Endothelial cell of umbilical vein (primary cell): ENCODE results near the gene CCNC. TPM values are rescaled to one million over a fixed set of nuclear protein-coding genes. Genes with fewer than 3 reads are reported as not detected.

Experiments
- BruUV-seq: library from RNA; stranded (reverse); fragments of 400-500 nt; replicated peaks from 2 replicates; lab custom pipeline; 2021; lab: Mats Ljungman, UMichigan
- CTCF ChIA-PET: fragments of 300-600, 350-600 bp; sonication (Branson Sonifier 250); formaldehyde crosslinking; loops from one replicate; lab custom pipeline; 2021; ENCODE audit warnings: antibody characterized with exemption, inconsistent platforms; lab: Charles Lee
- POLR2A ChIA-PET: fragments of 300-600, 350-600 bp; sonication (Branson Sonifier 250); formaldehyde crosslinking; loops from one replicate; lab custom pipeline; 2021; ENCODE audit warnings: antibody characterized with exemption, inconsistent platforms; lab: Charles Lee
- DNase-seq: peaks from one replicate; pipeline ENCODE4 v3.0.0-alpha.2; 2011; ENCODE audit warnings: low read depth, low spot score
- FAIRE-seq: peaks from 2 replicates; lab custom pipeline; 2011; peaks lifted over from hg19 to GRCh38; lab: Jason Lieb, UNC
- H2AFZ ChIP-seq: 2 replicates; pipeline ENCODE4 v1.6.0; 2012; ENCODE audit warnings: low read depth, low read length, control low read depth, inconsistent platforms
- H3K27ac ChIP-seq: 2 replicates; pipeline ENCODE4 v1.5.1; 2011; ENCODE audit warnings: low read depth, mild to moderate bottlenecking, control low read depth, low read length, moderate library complexity; ENCODE audit not compliant: insufficient read depth
- H3K27me3 ChIP-seq, 2 experiments: 2 replicates each; pipeline versions ENCODE4 v1.6.0 to v1.6.1; 2011; ENCODE audit warnings: low read length in 2 of 2, mixed read lengths in 1 of 2; ENCODE audit not compliant: control insufficient read depth in 2 of 2, insufficient read depth in 2 of 2
- H3K36me3 ChIP-seq, 2 experiments: 2 replicates in 1 of 2; 3 replicates in 1 of 2; pipeline ENCODE4 v1.5.1; 2011; ENCODE audit warnings: low read length in 2 of 2, mild to moderate bottlenecking in 1 of 2, moderate library complexity in 1 of 2; ENCODE audit not compliant: control insufficient read depth in 2 of 2, insufficient read depth in 2 of 2; ENCODE audit errors: extremely low read depth in 1 of 2
- H3K4me1 ChIP-seq: 3 replicates; pipeline ENCODE4 v1.5.1; 2011; ENCODE audit warnings: mild to moderate bottlenecking, low read length; ENCODE audit not compliant: control insufficient read depth, insufficient read depth; ENCODE audit errors: extremely low read depth
- H3K4me2 ChIP-seq: 2 replicates; pipeline ENCODE4 v1.6.1; 2011; ENCODE audit warnings: low read length, control low read depth, mixed read lengths; ENCODE audit not compliant: insufficient read depth
- H3K4me3 ChIP-seq, 3 experiments: fragments of 200-600 bp in 1 of 3; sonication (generic), shearing (Covaris generic) in 1 of 3; replicated peaks in 1 of 3; 2 replicates each; pipeline ENCODE4 v1.5.1; 2011 to 2016; ENCODE audit warnings: control low read depth in 3 of 3, low read length in 3 of 3, mild to moderate bottlenecking in 2 of 3, inconsistent platforms in 1 of 3, low read depth in 1 of 3, moderate library complexity in 1 of 3; ENCODE audit not compliant: insufficient read depth in 1 of 3
- H3K79me2 ChIP-seq: 2 replicates; pipeline ENCODE4 v1.6.0; 2012; ENCODE audit warnings: low read length, inconsistent platforms; ENCODE audit not compliant: control insufficient read depth, insufficient read depth
- H3K9ac ChIP-seq: replicated peaks from 2 replicates; pipeline ENCODE3; 2011; ENCODE audit warnings: low read length, control low read depth; ENCODE audit not compliant: insufficient read depth; ENCODE audit errors: extremely low read depth
- H3K9me1 ChIP-seq: replicated peaks from 3 replicates; pipeline ENCODE4 v1.6.0; 2011; ENCODE audit warnings: mild to moderate bottlenecking, low read length; ENCODE audit not compliant: control insufficient read depth, insufficient read depth; ENCODE audit errors: extremely low read depth
- H3K9me3 ChIP-seq: replicated peaks from 2 replicates; pipeline ENCODE4 v1.5.1; 2012; ENCODE audit warnings: low read length, inconsistent platforms; ENCODE audit not compliant: control insufficient read depth, insufficient read depth
- H4K20me1 ChIP-seq: replicated peaks from 2 replicates; pipeline ENCODE3; 2011; ENCODE audit warnings: mild to moderate bottlenecking, low read length; ENCODE audit not compliant: control insufficient read depth, insufficient read depth; ENCODE audit errors: extremely low read depth
- CTCF ChIP-seq, 2 donors: IDR thresholded peaks; 1 replicate in 1 of 2; 2 replicates in 1 of 2; pipeline ENCODE4 v1.5.1; 2011; ENCODE audit warnings: low read length in 2 of 2, mild to moderate bottlenecking in 2 of 2, moderate library complexity in 2 of 2, control low read depth in 1 of 2, inconsistent platforms in 1 of 2, low read depth in 1 of 2; ENCODE audit not compliant: insufficient read depth in 1 of 2; ENCODE audit errors: extremely low read depth in 1 of 2
- EZH2 ChIP-seq: IDR thresholded peaks from 2 replicates; pipeline ENCODE4 v1.6.1; 2012; ENCODE audit warnings: borderline replicate concordance, low read depth, mild to moderate bottlenecking, moderate library complexity, low read length, inconsistent platforms; ENCODE audit not compliant: severe bottlenecking
- FOS ChIP-seq: IDR thresholded peaks from 2 replicates; pipeline ENCODE4 v1.6.1; 2011; ENCODE audit warnings: mild to moderate bottlenecking, low read length, moderate library complexity, borderline replicate concordance; ENCODE audit not compliant: insufficient read depth
- GATA2 ChIP-seq: IDR thresholded peaks from 2 replicates; pipeline ENCODE4 v1.7.0; 2011; ENCODE audit warnings: low read depth, mild to moderate bottlenecking, moderate library complexity, mixed read lengths, low read length; ENCODE audit not compliant: insufficient read length, insufficient read depth
- JUN ChIP-seq: IDR thresholded peaks from 2 replicates; pipeline ENCODE4 v1.6.1; 2011; ENCODE audit warnings: borderline replicate concordance, low read depth; ENCODE audit not compliant: insufficient read length, insufficient read depth
- MAX ChIP-seq: IDR thresholded peaks from 2 replicates; pipeline ENCODE4 v1.6.1; 2011; ENCODE audit not compliant: insufficient read depth, insufficient read length
- MYC ChIP-seq: IDR thresholded peaks from one replicate; pipeline ENCODE4 v1.6.1; 2011; ENCODE audit warnings: mild to moderate bottlenecking, low read depth, low read length
- POLR2A ChIP-seq: IDR thresholded peaks from 2 replicates; pipeline ENCODE4 v1.6.1; 2012; ENCODE audit warnings: low read depth, mild to moderate bottlenecking, control low read depth, low read length
- POLR2AphosphoS5 ChIP-seq: IDR thresholded peaks from 2 replicates; pipeline ENCODE4 v1.6.1; 2012; ENCODE audit warnings: low read depth, mild to moderate bottlenecking, control low read depth, low read length, moderate library complexity; ENCODE audit not compliant: insufficient read depth
- dilution Hi-C: fragments of 300-500 bp; cut with MboI; formaldehyde crosslinking; loops from one replicate; pipeline ENCODE4 v1.15.0; 2019; ENCODE audit warnings: low sequenced_read_pairs; ENCODE audit not compliant: extremely low pct_ligation_motif_present
- intact Hi-C: fragments of 100-400 bp; cut with micrococcal nuclease; formaldehyde crosslinking; loops from one replicate; pipeline ENCODE4 v1.10.0; 2022
- polyA plus RNA-seq, 4 experiments: library from polyadenylated mRNA; depleted of rRNA in 3 of 4; stranded (reverse) in 3 of 4; unstranded in 1 of 4; fragments of >200 nt; gene quantifications; 2 replicates each; pipeline versions ENCODE4 v1.2.1 to v1.2.3, GENCODE V29; 2011 to 2012; ENCODE audit warnings: missing spikeins in 1 of 4
- total RNA-seq: library from RNA; stranded (reverse); gene quantifications from 2 replicates; pipeline ENCODE4 v1.2.3, GENCODE V29; 2021

Gene CCNC
- total and polyA plus RNA-seq, 2 donors (not counting 3 experiments of a cell fraction or from before 2014, with no cell fraction given): 18.2 to 53.5 TPM

DNA sequence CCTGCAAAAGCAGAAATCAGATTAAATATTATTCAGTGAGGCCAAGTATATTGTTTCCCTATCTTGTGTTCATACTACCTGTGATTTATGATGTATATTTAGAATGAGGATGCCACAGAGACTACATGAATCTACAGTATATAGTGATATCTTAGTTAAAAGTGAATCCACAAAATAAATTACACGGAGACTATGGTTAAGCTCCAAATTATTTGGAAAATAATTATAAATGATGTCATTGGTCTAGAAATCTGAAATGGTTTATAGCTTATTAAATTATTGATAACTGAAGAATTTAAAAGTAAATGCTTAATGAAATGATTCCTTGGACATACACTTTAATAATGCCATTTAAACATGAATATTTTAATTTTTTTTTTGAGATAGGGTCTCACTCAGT, 49.0 kb downstream of the CCNC start:
- Histone ChIP-seq H3K4me1 (peaks cover 5% of the 10 kb centered on the region), H3K9me1 (no peaks in the 10 kb centered on the region), H3K9ac (no peak overlapping the region), H3K79me2 (peaks cover 11% of the 10 kb centered on the region), H3K4me2 (no peak overlapping the region), H3K27me3 (no peaks in the 10 kb centered on the region), H3K36me3 (no peaks in the 10 kb centered on the region), H3K27ac (no peak overlapping the region), H4K20me1 (no peaks in the 10 kb centered on the region), H3K9me3 (no peaks in the 10 kb centered on the region), H3K4me3 (no peak overlapping the region), H2AFZ (no peak overlapping the region)
- no TSS peak for BruUV-seq
- TF ChIP-seq MYC: no peak
- TF ChIP-seq JUN: no peak
- no peak for TF ChIP-seq POLR2AphosphoS5
- TF ChIP-seq FOS: no peak
- TF ChIP-seq POLR2A: no peak
- TF ChIP-seq EZH2: no peak
- no peak for TF ChIP-seq GATA2
- no peak for TF ChIP-seq MAX
- no peak for TF ChIP-seq CTCF (IDR thresholded peaks at IDR 0.05; ENCODE audit: extremely low read depth in 1 of 2, insufficient read depth in 1 of 2, low read depth in 1 of 2, low read length in 2 of 2)
- CTCF ChIA-PET: interaction anchor here (0.9 to 1.7 kb wide), 4 partner anchors 11 to 49 kb away, joined by 3 to 7 read pairs (median 4); partner anchors contain the start of gene CCNC
- FAIRE-seq: no peak
- intact Hi-C loops (loop anchor here (5.0 to 10.0 kb wide), 2 partner anchors 175 to 228 kb away; partner anchors contain the start of gene FAXC), dilution Hi-C loops (no loop called here)
- POLR2A ChIA-PET: no interaction called here
- no peak for DNase-seq
